WTC11 (cell line): ENCODE results near the gene FLT3. TPM values are rescaled to one million over a fixed set of nuclear protein-coding genes. Genes with fewer than 3 reads are reported as not detected.
"Not testable (repeated sequence)": the region's sequence is repeated elsewhere in the genome, so short reads cannot be mapped to it uniquely, and the experiment has no call there.

Source experiments
- ATAC-seq: fragments of 200-7000 bp; cut with Tn5 transposase; 2 replicates; pipeline ENCODE4 v1.10.0; 2021; ENCODE audit warnings: mild to moderate bottlenecking, moderate library complexity
- CTCF ChIA-PET: fragments of 300-600 bp; sonication (Branson Sonifier 250); formaldehyde crosslinking; loops from one replicate; lab custom pipeline; 2021; ENCODE audit warnings: antibody characterized with exemption; lab: Charles Lee
- POLR2A ChIA-PET: fragments of 350-600 bp; sonication (Branson Sonifier 250); formaldehyde crosslinking; loops from one replicate; lab custom pipeline; 2021; ENCODE audit warnings: antibody characterized with exemption; lab: Charles Lee
- DNase-seq: peaks from one replicate; pipeline ENCODE4 v3.0.0; 2021; ENCODE audit warnings: low spot score
- H3K27ac Mint-ChIP-seq: 2 replicates; pipeline ENCODE4 v1.8.0; 2021; ENCODE audit warnings: mixed read lengths
- H3K27me3 Mint-ChIP-seq: 2 replicates; pipeline ENCODE4 v1.8.0; 2021; ENCODE audit warnings: low read depth, mild to moderate bottlenecking, moderate library complexity, mixed read lengths
- H3K36me3 Mint-ChIP-seq: 2 replicates; pipeline ENCODE4 v1.8.0; 2021; ENCODE audit warnings: mixed read lengths
- H3K4me1 Mint-ChIP-seq: 2 replicates; pipeline ENCODE4 v1.8.0; 2022; ENCODE audit warnings: mixed read lengths
- H3K4me3 Mint-ChIP-seq: 2 replicates; pipeline ENCODE4 v1.8.0; 2021; ENCODE audit warnings: mild to moderate bottlenecking, moderate library complexity, mixed read lengths
- H3K9me3 Mint-ChIP-seq: 2 replicates; pipeline ENCODE4 v1.8.0; 2021; ENCODE audit warnings: mixed read lengths
- CREM ChIP-seq: sonication (generic); formaldehyde crosslinking; IDR thresholded peaks from 2 replicates; pipeline ENCODE4 v1.8.1; 2022; ENCODE audit warnings: mild to moderate bottlenecking, missing genetic modification reagents, moderate library complexity
- ESRRA ChIP-seq: sonication (generic); formaldehyde crosslinking; IDR thresholded peaks from 2 replicates; pipeline ENCODE4 v1.8.1; 2022; ENCODE audit warnings: mild to moderate bottlenecking, missing genetic modification reagents, borderline replicate concordance
- ETV6 ChIP-seq: sonication (generic); formaldehyde crosslinking; IDR thresholded peaks from 2 replicates; pipeline ENCODE4 v1.8.1; 2022; ENCODE audit warnings: mild to moderate bottlenecking, missing genetic modification reagents
- IRF2 ChIP-seq: sonication (generic); formaldehyde crosslinking; IDR thresholded peaks from 2 replicates; pipeline ENCODE4 v1.8.0; 2022; ENCODE audit warnings: low read depth, missing genetic modification reagents, borderline replicate concordance
- JUN ChIP-seq: sonication (generic); formaldehyde crosslinking; IDR thresholded peaks from 2 replicates; pipeline ENCODE4 v1.8.0; 2023; ENCODE audit warnings: mild to moderate bottlenecking, missing genetic modification reagents
- MYBL2 ChIP-seq: sonication (generic); formaldehyde crosslinking; IDR thresholded peaks from 2 replicates; pipeline ENCODE4 v1.8.1; 2023; ENCODE audit warnings: mild to moderate bottlenecking, moderate library complexity, missing genetic modification reagents
- NR2C2 ChIP-seq: sonication (generic); formaldehyde crosslinking; IDR thresholded peaks from 2 replicates; pipeline ENCODE4 v1.8.0; 2022; ENCODE audit warnings: mild to moderate bottlenecking, missing genetic modification reagents
- PRRX2 ChIP-seq: fragments of 250-450 bp; sonication (Bioruptor Pico); IDR thresholded peaks from 2 replicates; pipeline ENCODE4 v1.8.0; 2021; ENCODE audit warnings: mild to moderate bottlenecking
- RELA ChIP-seq: sonication (generic); formaldehyde crosslinking; IDR thresholded peaks from 2 replicates; pipeline ENCODE4 v1.8.1; 2022; ENCODE audit warnings: missing genetic modification reagents, mild to moderate bottlenecking, borderline replicate concordance
- TEAD4 ChIP-seq: sonication (generic); formaldehyde crosslinking; IDR thresholded peaks from 2 replicates; pipeline ENCODE4 v1.8.0; 2022; ENCODE audit warnings: mild to moderate bottlenecking, missing genetic modification reagents
- ZNF138 ChIP-seq: sonication (generic); formaldehyde crosslinking; conservative IDR thresholded peaks from 2 replicates; pipeline ENCODE4 v1.8.1; 2022; ENCODE audit warnings: mild to moderate bottlenecking, moderate library complexity, missing genetic modification reagents
- ZNF416 ChIP-seq: fragments of 250-450 bp; sonication (Bioruptor Pico); IDR thresholded peaks from 2 replicates; pipeline ENCODE4 v1.9.0; 2021; ENCODE audit warnings: mild to moderate bottlenecking, inconsistent platforms
- ZNF423 ChIP-seq: fragments of 250-450 bp; sonication (Bioruptor Pico); IDR thresholded peaks from 2 replicates; pipeline ENCODE4 v2.1.2; 2022; ENCODE audit warnings: mild to moderate bottlenecking, moderate library complexity
- ZNF671 ChIP-seq: fragments of 250-450 bp; sonication (Bioruptor Pico); IDR thresholded peaks from 2 replicates; pipeline ENCODE4 v1.8.0; 2021; ENCODE audit warnings: mild to moderate bottlenecking
- total RNA-seq: library from RNA; stranded (reverse); gene quantifications from 3 replicates; pipeline ENCODE4 v1.2.3, GENCODE V29; 2021
- TF ChIP-seq, protein P1 (sequence below): sonication (generic); formaldehyde crosslinking; IDR thresholded peaks from 2 replicates; pipeline ENCODE4 v1.8.1; 2022; ENCODE audit warnings: missing genetic modification reagents, borderline replicate concordance
- TF ChIP-seq, protein P2 (sequence below): sonication (generic); formaldehyde crosslinking; IDR thresholded peaks from 2 replicates; pipeline ENCODE4 v1.8.0; 2022; ENCODE audit warnings: mild to moderate bottlenecking, missing genetic modification reagents
- TF ChIP-seq, protein P3 (sequence below): fragments of 250-450 bp; sonication (Bioruptor Pico); IDR thresholded peaks from 2 replicates; pipeline ENCODE4 v1.9.0; 2021; ENCODE audit warnings: mild to moderate bottlenecking, borderline replicate concordance
- TF ChIP-seq, protein P4 (sequence below): sonication (generic); formaldehyde crosslinking; IDR thresholded peaks from 2 replicates; pipeline ENCODE4 v1.8.1; 2022; ENCODE audit warnings: mild to moderate bottlenecking, missing genetic modification reagents, moderate library complexity, borderline replicate concordance
- TF ChIP-seq, protein P5 (sequence below): sonication (generic); formaldehyde crosslinking; IDR thresholded peaks from 2 replicates; pipeline ENCODE4 v1.8.0; 2022; ENCODE audit warnings: missing genetic modification reagents

The FLT3 gene
- total RNA-seq, 1 experiment from 2014 or later: 0.15 TPM

DNA sequence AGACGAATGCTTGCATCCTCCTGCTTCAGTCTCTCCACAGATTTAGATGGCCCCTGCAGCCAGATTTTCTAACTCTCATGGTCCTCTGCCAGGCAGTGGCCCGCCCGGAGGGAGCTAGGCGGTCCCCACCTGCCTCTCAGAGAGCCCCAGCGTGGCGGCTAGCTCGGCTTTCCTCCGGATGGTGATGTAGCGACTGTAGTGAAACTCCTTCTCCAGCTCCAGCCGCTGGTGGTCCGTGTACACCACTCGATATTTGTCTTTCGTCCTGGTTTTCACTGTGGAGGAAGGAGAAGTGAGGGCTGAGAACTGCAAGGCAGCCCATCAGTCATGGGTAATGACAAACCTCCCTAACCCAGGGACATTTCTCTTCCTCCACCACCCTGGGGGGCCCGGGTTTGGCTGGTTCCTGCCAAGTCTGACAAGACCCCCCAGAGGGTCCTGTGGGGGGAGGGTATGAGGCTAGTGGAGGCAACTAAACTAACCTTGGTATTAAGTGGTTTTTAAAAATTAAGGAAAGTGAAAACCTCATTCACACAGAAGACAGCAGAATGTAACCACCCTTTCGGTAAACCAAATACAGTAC lies 135.5 kb downstream of the FLT3 start:
- ChIA-PET CTCF (interaction anchor here (0.7 to 6.1 kb wide), 5 partner anchors 11 to 603 kb away, joined by 3 to 53 read pairs (median 4); no protein-coding TSS in a partner anchor), POLR2A (interaction anchor here (0.6 kb wide), 2 partner anchors 16 to 417 kb away, joined by 3 read pairs; no protein-coding TSS in a partner anchor)
- no peak for TF ChIP-seq IRF2 (CRISPR knock-in tag)
- TF ChIP-seq ZNF138 (CRISPR knock-in tag): no peak
- TF ChIP-seq, protein P1, sequence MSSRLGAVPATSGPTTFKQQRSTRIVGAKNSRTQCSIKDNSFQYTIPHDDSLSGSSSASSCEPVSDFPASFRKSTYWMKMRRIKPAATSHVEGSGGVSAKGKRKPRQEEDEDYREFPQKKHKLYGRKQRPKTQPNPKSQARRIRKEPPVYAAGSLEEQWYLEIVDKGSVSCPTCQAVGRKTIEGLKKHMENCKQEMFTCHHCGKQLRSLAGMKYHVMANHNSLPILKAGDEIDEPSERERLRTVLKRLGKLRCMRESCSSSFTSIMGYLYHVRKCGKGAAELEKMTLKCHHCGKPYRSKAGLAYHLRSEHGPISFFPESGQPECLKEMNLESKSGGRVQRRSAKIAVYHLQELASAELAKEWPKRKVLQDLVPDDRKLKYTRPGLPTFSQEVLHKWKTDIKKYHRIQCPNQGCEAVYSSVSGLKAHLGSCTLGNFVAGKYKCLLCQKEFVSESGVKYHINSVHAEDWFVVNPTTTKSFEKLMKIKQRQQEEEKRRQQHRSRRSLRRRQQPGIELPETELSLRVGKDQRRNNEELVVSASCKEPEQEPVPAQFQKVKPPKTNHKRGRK: no peak
- TF ChIP-seq JUN (CRISPR knock-in tag): no peak
- TF ChIP-seq NR2C2 (CRISPR knock-in tag): no peak
- TF ChIP-seq RELA: no peak
- no peak for TF ChIP-seq ETV6 (CRISPR knock-in tag)
- TF ChIP-seq ZNF671: no peak
- no peak for TF ChIP-seq ZNF416
- no peak for TF ChIP-seq MYBL2 (CRISPR knock-in tag)
- TF ChIP-seq, protein P2, sequence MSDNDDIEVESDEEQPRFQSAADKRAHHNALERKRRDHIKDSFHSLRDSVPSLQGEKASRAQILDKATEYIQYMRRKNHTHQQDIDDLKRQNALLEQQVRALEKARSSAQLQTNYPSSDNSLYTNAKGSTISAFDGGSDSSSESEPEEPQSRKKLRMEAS (CRISPR knock-in tag): no peak
- H3K36me3 Mint-ChIP-seq: no peaks in the 10 kb centered on the region
- no peak for ATAC-seq
- H3K27me3 Mint-ChIP-seq: peaks cover 100% of the 10 kb centered on the region
- DNase-seq: no peak
- no peak overlapping the region for H3K4me3 Mint-ChIP-seq
- peaks cover 65% of the 10 kb centered on the region for H3K4me1 Mint-ChIP-seq
- no peaks in the 10 kb centered on the region for H3K9me3 Mint-ChIP-seq
- H3K27ac Mint-ChIP-seq: no peak overlapping the region

DNA sequence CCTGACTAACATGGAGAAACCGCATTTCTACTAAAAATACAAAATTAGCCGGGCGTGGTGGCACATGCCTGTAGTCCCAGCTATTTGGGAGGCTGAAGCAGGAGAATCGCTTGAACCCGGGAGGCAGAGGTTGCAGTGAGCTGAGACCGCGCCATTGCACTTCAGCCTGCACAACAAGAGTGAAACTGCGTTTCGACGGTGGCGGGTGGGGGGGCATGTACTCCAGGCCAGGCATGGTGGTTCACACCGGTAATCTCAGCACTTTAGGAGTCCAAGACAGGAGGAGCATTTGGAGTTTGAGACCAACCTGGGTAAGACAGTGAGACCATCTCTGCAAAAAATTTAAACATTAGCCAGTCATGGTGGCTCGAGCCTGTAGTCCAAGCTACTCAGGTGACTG lies 136.2 kb downstream of the FLT3 start:
- not testable (repeated sequence) for H3K9me3 Mint-ChIP-seq, H3K27ac Mint-ChIP-seq, H3K36me3 Mint-ChIP-seq, ATAC-seq, H3K4me3 Mint-ChIP-seq, DNase-seq
- ChIA-PET CTCF (interaction anchor here (0.7 to 4.2 kb wide), 4 partner anchors 20 to 602 kb away, joined by 3 to 22 read pairs (median 4); no protein-coding TSS in a partner anchor), POLR2A (interaction anchor here (0.6 kb wide), 2 partner anchors 17 to 416 kb away, joined by 3 read pairs; no protein-coding TSS in a partner anchor)
- peaks cover 59% of the 10 kb centered on the region for H3K4me1 Mint-ChIP-seq
- H3K27me3 Mint-ChIP-seq: peaks cover 100% of the 10 kb centered on the region

DNA sequence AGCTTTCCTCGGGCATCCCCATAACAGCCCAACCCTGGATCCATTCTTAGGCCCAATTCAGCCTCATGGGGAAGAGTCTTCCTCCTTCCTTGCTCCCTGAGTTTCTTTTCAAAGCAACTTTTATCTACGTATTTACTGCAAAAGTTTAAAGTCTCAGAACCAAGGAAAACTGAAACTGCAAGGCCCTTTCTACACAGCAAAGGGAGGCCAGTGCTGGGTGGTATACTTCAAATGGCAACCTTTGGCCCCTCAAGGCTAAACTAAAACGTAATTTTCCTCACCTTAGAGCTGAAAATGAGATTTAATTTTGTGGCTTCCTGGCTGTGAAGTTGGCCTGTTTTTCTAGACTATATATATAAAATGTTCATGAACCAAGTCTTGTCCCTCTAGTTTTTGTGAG lies 136.9 kb downstream of the FLT3 start:
- CTCF ChIA-PET: interaction anchor here (1.3 to 3.6 kb wide), 5 partner anchors 10 to 601 kb away, joined by 4 to 46 read pairs (median 10); no protein-coding TSS in a partner anchor
- Mint-ChIP-seq H3K27me3 (peaks cover 100% of the 10 kb centered on the region), H3K4me3 (no peak overlapping the region), H3K36me3 (no peaks in the 10 kb centered on the region), H3K27ac (no peak overlapping the region), H3K9me3 (no peaks in the 10 kb centered on the region), H3K4me1 (peaks cover 57% of the 10 kb centered on the region)
- POLR2A ChIA-PET: no interaction called here
- DNase-seq (no peak), ATAC-seq (no peak)
- TF ChIP-seq ESRRA: no peak
- TF ChIP-seq, protein P3, sequence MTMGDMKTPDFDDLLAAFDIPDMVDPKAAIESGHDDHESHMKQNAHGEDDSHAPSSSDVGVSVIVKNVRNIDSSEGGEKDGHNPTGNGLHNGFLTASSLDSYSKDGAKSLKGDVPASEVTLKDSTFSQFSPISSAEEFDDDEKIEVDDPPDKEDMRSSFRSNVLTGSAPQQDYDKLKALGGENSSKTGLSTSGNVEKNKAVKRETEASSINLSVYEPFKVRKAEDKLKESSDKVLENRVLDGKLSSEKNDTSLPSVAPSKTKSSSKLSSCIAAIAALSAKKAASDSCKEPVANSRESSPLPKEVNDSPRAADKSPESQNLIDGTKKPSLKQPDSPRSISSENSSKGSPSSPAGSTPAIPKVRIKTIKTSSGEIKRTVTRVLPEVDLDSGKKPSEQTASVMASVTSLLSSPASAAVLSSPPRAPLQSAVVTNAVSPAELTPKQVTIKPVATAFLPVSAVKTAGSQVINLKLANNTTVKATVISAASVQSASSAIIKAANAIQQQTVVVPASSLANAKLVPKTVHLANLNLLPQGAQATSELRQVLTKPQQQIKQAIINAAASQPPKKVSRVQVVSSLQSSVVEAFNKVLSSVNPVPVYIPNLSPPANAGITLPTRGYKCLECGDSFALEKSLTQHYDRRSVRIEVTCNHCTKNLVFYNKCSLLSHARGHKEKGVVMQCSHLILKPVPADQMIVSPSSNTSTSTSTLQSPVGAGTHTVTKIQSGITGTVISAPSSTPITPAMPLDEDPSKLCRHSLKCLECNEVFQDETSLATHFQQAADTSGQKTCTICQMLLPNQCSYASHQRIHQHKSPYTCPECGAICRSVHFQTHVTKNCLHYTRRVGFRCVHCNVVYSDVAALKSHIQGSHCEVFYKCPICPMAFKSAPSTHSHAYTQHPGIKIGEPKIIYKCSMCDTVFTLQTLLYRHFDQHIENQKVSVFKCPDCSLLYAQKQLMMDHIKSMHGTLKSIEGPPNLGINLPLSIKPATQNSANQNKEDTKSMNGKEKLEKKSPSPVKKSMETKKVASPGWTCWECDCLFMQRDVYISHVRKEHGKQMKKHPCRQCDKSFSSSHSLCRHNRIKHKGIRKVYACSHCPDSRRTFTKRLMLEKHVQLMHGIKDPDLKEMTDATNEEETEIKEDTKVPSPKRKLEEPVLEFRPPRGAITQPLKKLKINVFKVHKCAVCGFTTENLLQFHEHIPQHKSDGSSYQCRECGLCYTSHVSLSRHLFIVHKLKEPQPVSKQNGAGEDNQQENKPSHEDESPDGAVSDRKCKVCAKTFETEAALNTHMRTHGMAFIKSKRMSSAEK (CRISPR knock-in tag): no peak
- TF ChIP-seq CREM (CRISPR knock-in tag): no peak
- no peak for TF ChIP-seq ZNF423 (CRISPR knock-in tag)
- TF ChIP-seq, protein P4, sequence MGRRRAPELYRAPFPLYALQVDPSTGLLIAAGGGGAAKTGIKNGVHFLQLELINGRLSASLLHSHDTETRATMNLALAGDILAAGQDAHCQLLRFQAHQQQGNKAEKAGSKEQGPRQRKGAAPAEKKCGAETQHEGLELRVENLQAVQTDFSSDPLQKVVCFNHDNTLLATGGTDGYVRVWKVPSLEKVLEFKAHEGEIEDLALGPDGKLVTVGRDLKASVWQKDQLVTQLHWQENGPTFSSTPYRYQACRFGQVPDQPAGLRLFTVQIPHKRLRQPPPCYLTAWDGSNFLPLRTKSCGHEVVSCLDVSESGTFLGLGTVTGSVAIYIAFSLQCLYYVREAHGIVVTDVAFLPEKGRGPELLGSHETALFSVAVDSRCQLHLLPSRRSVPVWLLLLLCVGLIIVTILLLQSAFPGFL: no peak
- TF ChIP-seq, protein P5, sequence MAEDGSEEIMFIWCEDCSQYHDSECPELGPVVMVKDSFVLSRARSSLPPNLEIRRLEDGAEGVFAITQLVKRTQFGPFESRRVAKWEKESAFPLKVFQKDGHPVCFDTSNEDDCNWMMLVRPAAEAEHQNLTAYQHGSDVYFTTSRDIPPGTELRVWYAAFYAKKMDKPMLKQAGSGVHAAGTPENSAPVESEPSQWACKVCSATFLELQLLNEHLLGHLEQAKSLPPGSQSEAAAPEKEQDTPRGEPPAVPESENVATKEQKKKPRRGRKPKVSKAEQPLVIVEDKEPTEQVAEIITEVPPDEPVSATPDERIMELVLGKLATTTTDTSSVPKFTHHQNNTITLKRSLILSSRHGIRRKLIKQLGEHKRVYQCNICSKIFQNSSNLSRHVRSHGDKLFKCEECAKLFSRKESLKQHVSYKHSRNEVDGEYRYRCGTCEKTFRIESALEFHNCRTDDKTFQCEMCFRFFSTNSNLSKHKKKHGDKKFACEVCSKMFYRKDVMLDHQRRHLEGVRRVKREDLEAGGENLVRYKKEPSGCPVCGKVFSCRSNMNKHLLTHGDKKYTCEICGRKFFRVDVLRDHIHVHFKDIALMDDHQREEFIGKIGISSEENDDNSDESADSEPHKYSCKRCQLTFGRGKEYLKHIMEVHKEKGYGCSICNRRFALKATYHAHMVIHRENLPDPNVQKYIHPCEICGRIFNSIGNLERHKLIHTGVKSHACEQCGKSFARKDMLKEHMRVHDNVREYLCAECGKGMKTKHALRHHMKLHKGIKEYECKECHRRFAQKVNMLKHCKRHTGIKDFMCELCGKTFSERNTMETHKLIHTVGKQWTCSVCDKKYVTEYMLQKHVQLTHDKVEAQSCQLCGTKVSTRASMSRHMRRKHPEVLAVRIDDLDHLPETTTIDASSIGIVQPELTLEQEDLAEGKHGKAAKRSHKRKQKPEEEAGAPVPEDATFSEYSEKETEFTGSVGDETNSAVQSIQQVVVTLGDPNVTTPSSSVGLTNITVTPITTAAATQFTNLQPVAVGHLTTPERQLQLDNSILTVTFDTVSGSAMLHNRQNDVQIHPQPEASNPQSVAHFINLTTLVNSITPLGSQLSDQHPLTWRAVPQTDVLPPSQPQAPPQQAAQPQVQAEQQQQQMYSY (CRISPR knock-in tag): no peak
- TF ChIP-seq PRRX2 (CRISPR knock-in tag): no peak
- TF ChIP-seq TEAD4 (CRISPR knock-in tag): no peak
